ENCODE data around the gene EGLN3. TPM values are rescaled to one million over a fixed set of nuclear protein-coding genes. Genes with fewer than 3 reads are reported as not detected.
A peak's percentile ranks its signal among the peaks of the same experiment; 100 is the strongest.

The EGLN3 gene
- total RNA-seq, 1 experiment from 2014 or later: 23.6 TPM

GRCh38 chr14:33922125-33922524, 28.7 kb downstream of the EGLN3 start:
- Histone ChIP-seq H3K27me3 (ENCODE audit: insufficient read depth, low read depth) (no peaks in the 10 kb centered on the region), H3K4me3 (no peak overlapping the region), H3K9me2 (ENCODE audit: insufficient read depth) (no peaks in the 10 kb centered on the region), H3K9me3 (ENCODE audit: insufficient read depth, low read depth) (no peaks in the 10 kb centered on the region), H3K79me2 (ENCODE audit: low read depth) (no peaks in the 10 kb centered on the region), H2AFZ (no peak overlapping the region), H3F3A (ENCODE audit: insufficient read depth, low read depth) (peaks cover 4% of the 10 kb centered on the region; the same call in 1 of the 2 replicates), H3K4me1 (replicated peaks; ENCODE audit: insufficient read depth) (peaks cover 14% of the 10 kb centered on the region), H3K4me2 (no peak overlapping the region), H4K20me1 (ENCODE audit: insufficient read depth) (no peaks in the 10 kb centered on the region), H3K36me3 (ENCODE audit: low read depth) (no peaks in the 10 kb centered on the region), H3K27ac (no peak overlapping the region)
- no TSS peak for BruUV-seq (replicated peaks)
- ChIA-PET CTCF (no interaction called here), POLR2A (ENCODE audit: unreplicated experiment) (no interaction called here)
- TF ChIP-seq EZH2 (IDR thresholded peaks at IDR 0.05; ENCODE audit: low read depth): no peak
- TF ChIP-seq, protein P1, sequence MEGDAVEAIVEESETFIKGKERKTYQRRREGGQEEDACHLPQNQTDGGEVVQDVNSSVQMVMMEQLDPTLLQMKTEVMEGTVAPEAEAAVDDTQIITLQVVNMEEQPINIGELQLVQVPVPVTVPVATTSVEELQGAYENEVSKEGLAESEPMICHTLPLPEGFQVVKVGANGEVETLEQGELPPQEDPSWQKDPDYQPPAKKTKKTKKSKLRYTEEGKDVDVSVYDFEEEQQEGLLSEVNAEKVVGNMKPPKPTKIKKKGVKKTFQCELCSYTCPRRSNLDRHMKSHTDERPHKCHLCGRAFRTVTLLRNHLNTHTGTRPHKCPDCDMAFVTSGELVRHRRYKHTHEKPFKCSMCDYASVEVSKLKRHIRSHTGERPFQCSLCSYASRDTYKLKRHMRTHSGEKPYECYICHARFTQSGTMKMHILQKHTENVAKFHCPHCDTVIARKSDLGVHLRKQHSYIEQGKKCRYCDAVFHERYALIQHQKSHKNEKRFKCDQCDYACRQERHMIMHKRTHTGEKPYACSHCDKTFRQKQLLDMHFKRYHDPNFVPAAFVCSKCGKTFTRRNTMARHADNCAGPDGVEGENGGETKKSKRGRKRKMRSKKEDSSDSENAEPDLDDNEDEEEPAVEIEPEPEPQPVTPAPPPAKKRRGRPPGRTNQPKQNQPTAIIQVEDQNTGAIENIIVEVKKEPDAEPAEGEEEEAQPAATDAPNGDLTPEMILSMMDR (conservative IDR thresholded peaks at IDR 0.05): no peak
- DNase-seq: no peak
- intact Hi-C loops (cut with micrococcal nuclease; ENCODE audit: unreplicated experiment): no loop called here

DNA sequence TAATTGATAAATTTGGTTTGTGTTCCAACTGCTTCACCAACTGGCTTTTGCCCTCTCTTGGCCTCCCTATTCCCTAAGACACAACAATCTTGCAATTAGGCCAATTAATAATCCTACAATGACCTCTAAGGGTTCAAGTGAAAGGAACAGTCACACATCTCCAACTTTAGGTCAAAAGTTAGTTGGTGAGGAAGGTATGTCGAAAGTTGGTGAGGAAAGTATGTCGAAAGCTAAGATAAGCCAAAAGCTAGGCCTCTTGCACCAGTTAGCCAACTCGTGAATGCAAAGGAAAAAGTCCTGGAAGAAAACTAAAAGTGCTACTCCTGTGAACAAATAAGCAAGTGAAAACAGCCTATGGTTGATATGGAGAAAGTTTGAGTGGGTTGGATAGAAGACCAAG, 32.6 kb downstream of the EGLN3 start:
- no peak overlapping the region for H3K4me3 ChIP-seq
- no peak overlapping the region for H2AFZ ChIP-seq
- ChIA-PET CTCF (no interaction called here), POLR2A (ENCODE audit: unreplicated experiment) (no interaction called here)
- H3K9me2 ChIP-seq (ENCODE audit: insufficient read depth): no peaks in the 10 kb centered on the region
- no peak overlapping the region for H3K4me2 ChIP-seq
- intact Hi-C loops (cut with micrococcal nuclease; ENCODE audit: unreplicated experiment): no loop called here
- DNase-seq: no peak
- no peaks in the 10 kb centered on the region for H3K36me3 ChIP-seq (ENCODE audit: low read depth)
- no peaks in the 10 kb centered on the region for H4K20me1 ChIP-seq (ENCODE audit: insufficient read depth)
- H3F3A ChIP-seq (ENCODE audit: insufficient read depth, low read depth): peaks cover 9% of the 10 kb centered on the region; the same call in 1 of the 2 replicates
- H3K79me2 ChIP-seq (ENCODE audit: low read depth): no peaks in the 10 kb centered on the region
- TF ChIP-seq, protein P1 (conservative IDR thresholded peaks at IDR 0.05): no peak
- H3K27me3 ChIP-seq (ENCODE audit: insufficient read depth, low read depth): no peaks in the 10 kb centered on the region
- H3K4me1 ChIP-seq (replicated peaks; ENCODE audit: insufficient read depth): peaks cover 33% of the 10 kb centered on the region
- H3K27ac ChIP-seq: no peak overlapping the region
- H3K9me3 ChIP-seq (ENCODE audit: insufficient read depth, low read depth): no peaks in the 10 kb centered on the region
- no TSS peak for BruUV-seq (replicated peaks)

DNA sequence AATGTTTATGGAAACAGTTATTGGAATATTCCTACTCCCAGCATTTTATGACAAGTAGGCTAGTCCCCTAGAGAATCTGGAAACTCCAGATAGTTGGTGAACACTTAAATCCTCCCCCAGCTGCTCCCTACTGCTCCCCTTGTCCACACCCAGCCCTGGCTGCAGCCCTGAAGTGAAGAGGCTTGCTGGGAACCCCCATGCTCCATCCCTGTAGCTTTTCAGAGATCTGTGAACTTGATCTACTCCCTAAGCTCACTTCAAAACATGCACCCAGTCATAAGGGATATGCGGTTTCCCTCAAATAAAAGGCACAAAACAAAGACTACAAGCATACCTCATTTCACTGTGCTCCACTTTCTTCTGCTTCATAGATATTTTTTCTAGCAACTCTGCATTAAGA, 33.2 kb downstream of the EGLN3 start:
- Histone ChIP-seq H3K4me1 (replicated peaks; ENCODE audit: insufficient read depth) (peaks cover 33% of the 10 kb centered on the region), H4K20me1 (ENCODE audit: insufficient read depth) (no peaks in the 10 kb centered on the region), H2AFZ (no peak overlapping the region), H3K4me3 (no peak overlapping the region), H3K79me2 (ENCODE audit: low read depth) (no peaks in the 10 kb centered on the region), H3K27ac (peak overlapping the region; percentile 38; the same call in 1 of the 2 replicates), H3K36me3 (ENCODE audit: low read depth) (no peaks in the 10 kb centered on the region), H3F3A (ENCODE audit: insufficient read depth, low read depth) (peaks cover 9% of the 10 kb centered on the region; the same call in 1 of the 2 replicates), H3K9me2 (ENCODE audit: insufficient read depth) (no peaks in the 10 kb centered on the region), H3K9me3 (ENCODE audit: insufficient read depth, low read depth) (no peaks in the 10 kb centered on the region), H3K27me3 (ENCODE audit: insufficient read depth, low read depth) (no peaks in the 10 kb centered on the region), H3K4me2 (no peak overlapping the region)
- intact Hi-C loops (cut with micrococcal nuclease; ENCODE audit: unreplicated experiment): loop anchor here (1.0 kb wide), 1 partner anchor 21 kb away; no protein-coding TSS in a partner anchor
- no peak for TF ChIP-seq EZH2 (IDR thresholded peaks at IDR 0.05; ENCODE audit: low read depth)
- TF ChIP-seq, protein P1 (conservative IDR thresholded peaks at IDR 0.05): no peak
- CTCF ChIA-PET: no interaction called here
- DNase-seq: no peak
- POLR2A ChIA-PET (ENCODE audit: unreplicated experiment): no interaction called here
- BruUV-seq (replicated peaks): no TSS peak

Data from PC-9 (cell line).